Measurements from ENCODE around the gene ANXA4. TPM values are rescaled to one million over a fixed set of nuclear protein-coding genes. Genes with fewer than 3 reads are reported as not detected.

The ANXA4 gene
- total RNA-seq, 1 donor from 2014 or later: 63.6 TPM

- Histone ChIP-seq H3K27ac (no peak overlapping the region), H3K4me3 (no peak overlapping the region), H3K27me3 (no peaks in the 10 kb centered on the region), H3K4me1 (no peaks in the 10 kb centered on the region), H3K36me3 (no peaks in the 10 kb centered on the region), H3K9me3 (no peaks in the 10 kb centered on the region)
- no peak for DNase-seq (ENCODE audit: extremely low spot score in 2 of 2)
- TF ChIP-seq, protein P1, sequence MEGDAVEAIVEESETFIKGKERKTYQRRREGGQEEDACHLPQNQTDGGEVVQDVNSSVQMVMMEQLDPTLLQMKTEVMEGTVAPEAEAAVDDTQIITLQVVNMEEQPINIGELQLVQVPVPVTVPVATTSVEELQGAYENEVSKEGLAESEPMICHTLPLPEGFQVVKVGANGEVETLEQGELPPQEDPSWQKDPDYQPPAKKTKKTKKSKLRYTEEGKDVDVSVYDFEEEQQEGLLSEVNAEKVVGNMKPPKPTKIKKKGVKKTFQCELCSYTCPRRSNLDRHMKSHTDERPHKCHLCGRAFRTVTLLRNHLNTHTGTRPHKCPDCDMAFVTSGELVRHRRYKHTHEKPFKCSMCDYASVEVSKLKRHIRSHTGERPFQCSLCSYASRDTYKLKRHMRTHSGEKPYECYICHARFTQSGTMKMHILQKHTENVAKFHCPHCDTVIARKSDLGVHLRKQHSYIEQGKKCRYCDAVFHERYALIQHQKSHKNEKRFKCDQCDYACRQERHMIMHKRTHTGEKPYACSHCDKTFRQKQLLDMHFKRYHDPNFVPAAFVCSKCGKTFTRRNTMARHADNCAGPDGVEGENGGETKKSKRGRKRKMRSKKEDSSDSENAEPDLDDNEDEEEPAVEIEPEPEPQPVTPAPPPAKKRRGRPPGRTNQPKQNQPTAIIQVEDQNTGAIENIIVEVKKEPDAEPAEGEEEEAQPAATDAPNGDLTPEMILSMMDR (IDR thresholded peaks at IDR 0.05): no peak
- no peak for TF ChIP-seq POLR2AphosphoS5 (IDR thresholded peaks at IDR 0.05; ENCODE audit: insufficient read depth in 1 of 2, low read depth in 1 of 2)
- no peak for TF ChIP-seq POLR2A (IDR thresholded peaks at IDR 0.05)
- intact Hi-C loops (cut with DNase I): loop anchor here (10.0 kb wide), 1 partner anchor 151 kb away; no protein-coding TSS in a partner anchor
Observed at GRCh38 chr2:69715964-69716363, 26.0 kb upstream of the ANXA4 start.

DNA sequence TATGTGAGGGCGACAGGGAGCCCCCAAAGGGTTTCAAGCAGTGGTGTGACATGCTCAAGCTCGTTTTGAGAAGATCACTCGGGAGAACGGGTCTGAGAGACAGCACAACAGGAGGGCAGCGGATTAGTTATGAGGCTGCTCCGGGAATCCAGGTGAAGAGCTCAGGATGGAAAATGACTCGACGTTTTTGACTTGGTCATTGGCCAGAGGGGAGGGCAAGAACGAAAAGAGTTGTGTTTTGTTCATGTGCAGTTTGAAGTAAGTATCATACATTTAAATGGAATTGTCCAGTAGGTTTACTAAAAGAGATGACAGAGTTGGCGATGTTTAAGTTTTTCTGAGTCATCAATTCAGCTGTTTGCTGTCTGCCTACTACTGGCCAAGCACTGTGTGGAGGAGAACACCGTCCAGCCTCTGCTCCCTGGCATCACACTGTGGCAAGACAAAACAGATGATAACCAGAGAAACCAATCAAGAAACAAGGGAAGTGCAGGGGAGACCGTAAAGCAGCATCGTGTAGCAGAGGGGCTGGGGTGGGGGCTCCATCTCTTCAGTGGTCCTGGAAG, 25.3 kb upstream of the ANXA4 start:
- no peaks in the 10 kb centered on the region for H3K4me1 ChIP-seq
- no peak overlapping the region for H3K4me3 ChIP-seq
- intact Hi-C loops (cut with DNase I): loop anchor here (10.0 kb wide), 1 partner anchor 152 kb away; no protein-coding TSS in a partner anchor
- DNase-seq (ENCODE audit: extremely low spot score in 2 of 2): no peak
- no peaks in the 10 kb centered on the region for H3K27me3 ChIP-seq
- no peaks in the 10 kb centered on the region for H3K9me3 ChIP-seq
- no peaks in the 10 kb centered on the region for H3K36me3 ChIP-seq
- no peak overlapping the region for H3K27ac ChIP-seq
- TF ChIP-seq, protein P1 (IDR thresholded peaks at IDR 0.05): no peak
- no peak for TF ChIP-seq POLR2AphosphoS5 (IDR thresholded peaks at IDR 0.05; ENCODE audit: insufficient read depth in 1 of 2, low read depth in 1 of 2)

DNA sequence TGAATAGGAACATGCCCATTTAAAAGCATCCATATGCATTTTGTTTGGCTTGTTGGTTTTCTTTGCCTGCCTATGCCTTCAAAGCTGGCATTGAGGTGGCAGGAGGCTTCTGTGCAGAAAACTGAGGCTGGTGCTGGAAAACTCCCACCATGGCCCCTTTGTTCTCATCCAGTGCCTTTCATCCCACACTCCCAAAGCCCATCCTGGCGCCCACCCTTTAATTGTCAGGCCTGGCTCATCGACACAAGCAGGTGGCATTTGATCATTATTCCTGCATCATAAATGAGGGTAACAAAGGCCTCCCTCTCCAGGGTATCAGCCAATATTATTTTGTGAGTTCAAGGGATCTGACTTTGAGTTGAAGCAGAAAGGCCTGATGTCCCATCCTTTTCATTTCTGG, 24.7 kb upstream of the ANXA4 start:
- H3K4me3 ChIP-seq: no peak overlapping the region
- DNase-seq (ENCODE audit: extremely low spot score in 2 of 2): no peak
- TF ChIP-seq POLR2AphosphoS5 (IDR thresholded peaks at IDR 0.05; ENCODE audit: insufficient read depth in 1 of 2, low read depth in 1 of 2) (no peak), POLR2A (IDR thresholded peaks at IDR 0.05) (no peak)
- TF ChIP-seq, protein P1 (IDR thresholded peaks at IDR 0.05): no peak
- H3K4me1 ChIP-seq: no peaks in the 10 kb centered on the region
- H3K9me3 ChIP-seq: no peaks in the 10 kb centered on the region
- no peaks in the 10 kb centered on the region for H3K36me3 ChIP-seq
- no peak overlapping the region for H3K27ac ChIP-seq
- no peaks in the 10 kb centered on the region for H3K27me3 ChIP-seq
- intact Hi-C loops (cut with DNase I): loop anchor here (10.0 kb wide), 1 partner anchor 152 kb away; no protein-coding TSS in a partner anchor

- TF ChIP-seq, protein P1 (IDR thresholded peaks at IDR 0.05): no peak
- TF ChIP-seq POLR2A (IDR thresholded peaks at IDR 0.05) (no peak), POLR2AphosphoS5 (IDR thresholded peaks at IDR 0.05; ENCODE audit: insufficient read depth in 1 of 2, low read depth in 1 of 2) (no peak)
- intact Hi-C loops (cut with DNase I): loop anchor here (10.0 kb wide), 1 partner anchor 153 kb away; no protein-coding TSS in a partner anchor
- Histone ChIP-seq H3K27me3 (no peaks in the 10 kb centered on the region), H3K36me3 (no peaks in the 10 kb centered on the region), H3K9me3 (no peaks in the 10 kb centered on the region), H3K27ac (no peak overlapping the region), H3K4me3 (no peak overlapping the region), H3K4me1 (no peaks in the 10 kb centered on the region)
- no peak for DNase-seq (ENCODE audit: extremely low spot score in 2 of 2)
Observed at GRCh38 chr2:69717861-69718273, 24.1 kb upstream of the ANXA4 start.

DNA sequence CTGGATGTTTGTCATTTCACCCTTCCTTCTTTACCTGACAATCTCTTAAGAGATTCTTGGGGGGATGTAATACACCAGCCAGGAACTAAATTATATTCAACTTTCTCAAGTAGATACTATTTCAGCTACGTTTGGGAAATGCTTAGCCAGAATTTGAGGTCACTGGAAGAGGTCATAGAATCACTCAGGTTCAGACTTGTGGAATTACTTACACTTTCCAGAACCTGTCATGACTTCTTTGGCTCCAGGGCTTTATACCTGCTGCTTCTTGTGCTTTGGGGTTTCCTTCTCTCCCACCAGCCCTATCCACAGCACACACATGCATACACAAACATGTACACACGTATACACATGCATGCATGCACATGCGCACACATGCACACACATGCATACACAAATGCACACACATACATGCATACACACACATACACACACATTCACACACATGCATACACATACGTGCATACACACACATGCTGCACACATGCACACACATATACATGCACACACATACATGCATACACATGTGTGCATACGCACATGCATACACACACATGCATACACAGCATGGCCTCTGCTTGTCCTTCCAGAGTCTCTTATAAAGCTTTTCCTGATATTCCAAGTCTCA, 23.5 kb upstream of the ANXA4 start:
- no peak overlapping the region for H3K27ac ChIP-seq
- no peaks in the 10 kb centered on the region for H3K9me3 ChIP-seq
- intact Hi-C loops (cut with DNase I): loop anchor here (10.0 kb wide), 1 partner anchor 154 kb away; no protein-coding TSS in a partner anchor
- H3K4me3 ChIP-seq: no peak overlapping the region
- no peaks in the 10 kb centered on the region for H3K36me3 ChIP-seq
- TF ChIP-seq, protein P1 (IDR thresholded peaks at IDR 0.05): no peak
- TF ChIP-seq POLR2AphosphoS5 (IDR thresholded peaks at IDR 0.05; ENCODE audit: insufficient read depth in 1 of 2, low read depth in 1 of 2) (no peak), POLR2A (IDR thresholded peaks at IDR 0.05) (no peak)
- no peak for DNase-seq (ENCODE audit: extremely low spot score in 2 of 2)
- no peaks in the 10 kb centered on the region for H3K27me3 ChIP-seq
- no peaks in the 10 kb centered on the region for H3K4me1 ChIP-seq

All from vagina (tissue), 2 donors.